ENCODE measurements around the gene TMEM271.

Gene TMEM271

DNA sequence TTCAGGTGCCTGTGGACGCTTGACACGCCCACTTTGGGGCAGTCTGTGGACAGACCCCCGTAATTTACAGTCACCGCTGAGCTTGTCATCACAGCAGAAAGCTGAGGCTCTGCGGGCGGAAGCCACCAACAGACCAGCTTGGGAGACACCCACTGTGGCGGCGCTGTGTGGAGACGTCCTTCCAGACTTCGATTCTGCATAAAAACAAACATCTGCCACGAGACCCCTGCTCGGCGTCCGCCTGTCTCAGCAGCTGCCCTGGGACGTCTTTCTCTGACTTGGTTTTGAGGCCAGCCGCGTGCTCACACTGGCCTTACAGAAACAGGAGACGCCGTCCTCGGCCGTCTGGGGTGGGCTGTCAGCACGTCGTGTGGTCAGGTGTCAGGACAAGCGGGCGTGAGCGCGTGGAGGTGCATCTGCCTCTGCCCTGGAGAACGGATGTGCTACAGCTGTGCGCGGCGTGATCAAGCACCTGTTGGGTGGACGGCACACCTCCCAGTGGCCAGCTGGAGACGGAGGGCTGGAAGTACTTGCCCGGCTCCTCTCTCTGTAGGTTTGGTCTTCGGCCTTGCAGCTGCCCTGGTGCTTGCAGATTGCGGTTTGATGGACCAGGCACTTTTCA, 39.6 kb downstream of the TMEM271 start:
- no peak for DNase-seq (ENCODE audit: extremely low spot score)
- TF ChIP-seq ELF4 (IDR thresholded peaks at IDR 0.05) (no peak), TARDBP (IDR thresholded peaks at IDR 0.05) (no peak), FOXK2 (IDR thresholded peaks at IDR 0.05) (no peak), FOXM1 (IDR thresholded peaks at IDR 0.05; ENCODE audit: borderline replicate concordance) (no peak), LEF1 (IDR thresholded peaks at IDR 0.05; ENCODE audit: borderline replicate concordance) (no peak), BHLHE40 (IDR thresholded peaks at IDR 0.05; ENCODE audit: borderline replicate concordance) (no peak), L3MBTL2 (conservative IDR thresholded peaks at IDR 0.05) (no peak), ZNF384 (IDR thresholded peaks at IDR 0.05) (no peak)
- POLR2A ChIA-PET = no interaction called here
- CTCF ChIA-PET = no interaction called here

GRCh38 chr4:535924-536281, 40.2 kb downstream of the TMEM271 start:
- ChIA-PET POLR2A (no interaction called here), CTCF (no interaction called here)
- no peak for TF ChIP-seq FOXA1 (IDR thresholded peaks at IDR 0.05)
- no peak for TF ChIP-seq NFRKB (IDR thresholded peaks at IDR 0.05)
- TF ChIP-seq BHLHE40 (IDR thresholded peaks at IDR 0.05; ENCODE audit: borderline replicate concordance) = no peak
- no peak for TF ChIP-seq SP1 (IDR thresholded peaks at IDR 0.05)
- no peak for TF ChIP-seq TARDBP (IDR thresholded peaks at IDR 0.05)
- no peak for TF ChIP-seq FOXM1 (IDR thresholded peaks at IDR 0.05; ENCODE audit: borderline replicate concordance)
- TF ChIP-seq, protein P1, sequence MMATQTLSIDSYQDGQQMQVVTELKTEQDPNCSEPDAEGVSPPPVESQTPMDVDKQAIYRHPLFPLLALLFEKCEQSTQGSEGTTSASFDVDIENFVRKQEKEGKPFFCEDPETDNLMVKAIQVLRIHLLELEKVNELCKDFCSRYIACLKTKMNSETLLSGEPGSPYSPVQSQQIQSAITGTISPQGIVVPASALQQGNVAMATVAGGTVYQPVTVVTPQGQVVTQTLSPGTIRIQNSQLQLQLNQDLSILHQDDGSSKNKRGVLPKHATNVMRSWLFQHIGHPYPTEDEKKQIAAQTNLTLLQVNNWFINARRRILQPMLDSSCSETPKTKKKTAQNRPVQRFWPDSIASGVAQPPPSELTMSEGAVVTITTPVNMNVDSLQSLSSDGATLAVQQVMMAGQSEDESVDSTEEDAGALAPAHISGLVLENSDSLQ (IDR thresholded peaks at IDR 0.05) = no peak
- no peak for DNase-seq (ENCODE audit: extremely low spot score)

- no peak for TF ChIP-seq TARDBP (IDR thresholded peaks at IDR 0.05)
- TF ChIP-seq LEF1 (IDR thresholded peaks at IDR 0.05; ENCODE audit: borderline replicate concordance) = no peak
- TF ChIP-seq, protein P1 (IDR thresholded peaks at IDR 0.05) = no peak
- no peak for TF ChIP-seq FOXA1 (IDR thresholded peaks at IDR 0.05)
- TF ChIP-seq BHLHE40 (IDR thresholded peaks at IDR 0.05; ENCODE audit: borderline replicate concordance) = no peak
- TF ChIP-seq FOXM1 (IDR thresholded peaks at IDR 0.05; ENCODE audit: borderline replicate concordance) = no peak
- TF ChIP-seq SUZ12 (IDR thresholded peaks at IDR 0.05) = no peak
- no peak for TF ChIP-seq ZNF384 (IDR thresholded peaks at IDR 0.05)
- no peak for TF ChIP-seq ARNT (IDR thresholded peaks at IDR 0.05)
- no peak for TF ChIP-seq ELF4 (IDR thresholded peaks at IDR 0.05)
- CTCF ChIA-PET = no interaction called here
- DNase-seq (ENCODE audit: extremely low spot score) = no peak
- POLR2A ChIA-PET = no interaction called here
Measured at GRCh38 chr4:535181-535923, 40.7 kb downstream of the TMEM271 start.

- no peak for TF ChIP-seq SUZ12 (IDR thresholded peaks at IDR 0.05)
- TF ChIP-seq, protein P1 (IDR thresholded peaks at IDR 0.05) = no peak
- TF ChIP-seq CTBP1 (IDR thresholded peaks at IDR 0.05; ENCODE audit: borderline replicate concordance) = no peak
- TF ChIP-seq NFRKB (IDR thresholded peaks at IDR 0.05) = no peak
- TF ChIP-seq ARNT (IDR thresholded peaks at IDR 0.05) = no peak
- TF ChIP-seq L3MBTL2 (conservative IDR thresholded peaks at IDR 0.05) = no peak
- TF ChIP-seq HDGF (IDR thresholded peaks at IDR 0.05; ENCODE audit: borderline replicate concordance) = no peak
- TF ChIP-seq ZNF384 (IDR thresholded peaks at IDR 0.05) = no peak
- TF ChIP-seq SP1 (IDR thresholded peaks at IDR 0.05) = no peak
- TF ChIP-seq FOXM1 (IDR thresholded peaks at IDR 0.05; ENCODE audit: borderline replicate concordance) = no peak
- no peak for TF ChIP-seq ELF4 (IDR thresholded peaks at IDR 0.05)
- no peak for TF ChIP-seq BHLHE40 (IDR thresholded peaks at IDR 0.05; ENCODE audit: borderline replicate concordance)
- TF ChIP-seq FOXK2 (IDR thresholded peaks at IDR 0.05) = no peak
- TF ChIP-seq LEF1 (IDR thresholded peaks at IDR 0.05; ENCODE audit: borderline replicate concordance) = no peak
- TF ChIP-seq TARDBP (IDR thresholded peaks at IDR 0.05) = no peak
- ChIA-PET POLR2A (no interaction called here), CTCF (no interaction called here)
- no peak for DNase-seq (ENCODE audit: extremely low spot score)
Measured at GRCh38 chr4:534576-535151, 41.4 kb downstream of the TMEM271 start.

GRCh38 chr4:534101-534575, 42.0 kb downstream of the TMEM271 start:
- POLR2A ChIA-PET = no interaction called here
- CTCF ChIA-PET = no interaction called here
- no peak for DNase-seq (ENCODE audit: extremely low spot score)
- TF ChIP-seq FOXM1 (IDR thresholded peaks at IDR 0.05; ENCODE audit: borderline replicate concordance) (no peak), NFRKB (IDR thresholded peaks at IDR 0.05) (no peak), L3MBTL2 (conservative IDR thresholded peaks at IDR 0.05) (no peak), ELF4 (IDR thresholded peaks at IDR 0.05) (no peak), SUZ12 (IDR thresholded peaks at IDR 0.05) (no peak), ZNF384 (IDR thresholded peaks at IDR 0.05) (no peak), LEF1 (IDR thresholded peaks at IDR 0.05; ENCODE audit: borderline replicate concordance) (no peak), CTBP1 (IDR thresholded peaks at IDR 0.05; ENCODE audit: borderline replicate concordance) (no peak), HDGF (IDR thresholded peaks at IDR 0.05; ENCODE audit: borderline replicate concordance) (no peak), ARNT (IDR thresholded peaks at IDR 0.05) (no peak), SP1 (IDR thresholded peaks at IDR 0.05) (no peak), TARDBP (IDR thresholded peaks at IDR 0.05) (no peak), FOXA1 (IDR thresholded peaks at IDR 0.05) (no peak), FOXK2 (IDR thresholded peaks at IDR 0.05) (no peak), BHLHE40 (IDR thresholded peaks at IDR 0.05; ENCODE audit: borderline replicate concordance) (no peak)
- TF ChIP-seq, protein P1 (IDR thresholded peaks at IDR 0.05) = no peak
